Calu3 (cell line): Measurements from ENCODE around the gene SYNGR4. TPM values are rescaled to one million over a fixed set of nuclear protein-coding genes. Genes with fewer than 3 reads are reported as not detected.

ENCODE experiments used
- BruUV-seq: library from RNA; stranded (reverse); fragments of 400-500 nt; replicated peaks from 2 replicates; lab custom pipeline; 2021; lab: Mats Ljungman, UMichigan
- CTCF ChIA-PET: fragments of 300-600 bp; sonication (Branson Sonifier 250); formaldehyde crosslinking; loops from one replicate; lab custom pipeline; 2022; ENCODE audit warnings: antibody characterized with exemption; lab: Charles Lee
- DNase-seq: peaks from one replicate; pipeline ENCODE4 v3.0.0; 2022
- H3K27ac Mint-ChIP-seq: one replicate; pipeline ENCODE4 v1.8.0; 2022; ENCODE audit warnings: mixed read lengths; ENCODE audit not compliant: unreplicated experiment
- H3K27me3 Mint-ChIP-seq: one replicate; pipeline ENCODE4 v1.8.0; 2022; ENCODE audit warnings: mixed read lengths; ENCODE audit not compliant: unreplicated experiment
- H3K36me3 Mint-ChIP-seq: one replicate; pipeline ENCODE4 v1.8.0; 2022; ENCODE audit warnings: mild to moderate bottlenecking, moderate library complexity, mixed read lengths; ENCODE audit not compliant: insufficient read depth, unreplicated experiment
- H3K4me1 Mint-ChIP-seq: one replicate; pipeline ENCODE4 v1.8.0; 2022; ENCODE audit warnings: mild to moderate bottlenecking, low read depth, mixed read lengths; ENCODE audit not compliant: unreplicated experiment
- H3K4me3 Mint-ChIP-seq: one replicate; pipeline ENCODE4 v1.8.0; 2022; ENCODE audit warnings: mild to moderate bottlenecking, low read depth, moderate library complexity, mixed read lengths; ENCODE audit not compliant: unreplicated experiment
- H3K9me3 Mint-ChIP-seq: one replicate; pipeline ENCODE4 v1.8.0; 2022; ENCODE audit warnings: low read depth, mixed read lengths; ENCODE audit not compliant: unreplicated experiment
- CTCF ChIP-seq: fragments of 200-600 bp; IDR thresholded peaks from one replicate; pipeline ENCODE4 v1.8.0; 2022; ENCODE audit warnings: antibody characterized with exemption; ENCODE audit not compliant: unreplicated experiment
- intact Hi-C: fragments of 100-400 bp; cut with micrococcal nuclease; formaldehyde crosslinking; loops from one replicate; pipeline ENCODE4 v1.10.0; 2022; ENCODE audit not compliant: unreplicated experiment
- total RNA-seq: library from RNA; stranded (reverse); gene quantifications from 2 replicates; pipeline ENCODE4 v1.2.3, GENCODE V29; 2022

The SYNGR4 gene
- total RNA-seq, 1 experiment from 2014 or later: not detected

GRCh38 chr19:48421548-48421947, 57.4 kb downstream of the SYNGR4 start:
- H3K9me3 Mint-ChIP-seq: no peaks in the 10 kb centered on the region
- intact Hi-C loops: no loop called here
- H3K27me3 Mint-ChIP-seq: peaks cover 13% of the 10 kb centered on the region
- no peaks in the 10 kb centered on the region for H3K36me3 Mint-ChIP-seq
- CTCF ChIA-PET: no interaction called here
- H3K4me1 Mint-ChIP-seq: peaks cover 19% of the 10 kb centered on the region
- no peak for DNase-seq
- no peak overlapping the region for H3K4me3 Mint-ChIP-seq
- BruUV-seq: no TSS peak
- no peak for TF ChIP-seq CTCF
- H3K27ac Mint-ChIP-seq: no peak overlapping the region

DNA sequence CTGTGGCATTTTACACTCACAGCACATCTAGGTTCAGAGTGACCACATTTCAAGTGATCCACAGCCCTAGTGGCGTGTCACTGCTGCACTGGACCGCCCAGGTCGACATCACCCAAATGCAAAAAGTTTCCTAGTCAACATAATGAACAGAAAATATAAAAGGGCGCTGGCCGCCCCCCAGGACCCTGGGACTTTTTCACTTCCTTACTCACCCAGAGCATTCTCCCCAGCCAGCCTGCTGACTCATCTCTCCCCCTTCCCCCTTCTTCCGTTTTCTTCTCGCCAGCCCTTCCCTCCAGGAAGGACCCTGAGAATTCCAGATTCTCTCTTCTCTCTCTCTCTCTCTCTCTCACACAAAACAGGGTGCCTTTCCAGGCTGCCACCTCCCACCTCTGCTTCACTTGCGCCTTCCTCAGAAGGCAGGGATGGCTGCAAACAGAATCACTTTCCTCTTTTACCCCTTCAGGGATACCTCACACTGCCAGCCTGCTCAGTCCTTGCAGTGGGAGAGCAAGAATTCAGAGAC, 60.6 kb downstream of the SYNGR4 start:
- Mint-ChIP-seq H3K4me1 (peaks cover 19% of the 10 kb centered on the region), H3K9me3 (no peaks in the 10 kb centered on the region), H3K27me3 (no peaks in the 10 kb centered on the region), H3K36me3 (no peaks in the 10 kb centered on the region), H3K27ac (peak overlapping the region; percentile 80), H3K4me3 (peak overlapping the region; percentile 45)
- CTCF ChIA-PET: interaction anchor here (0.8 kb wide), 1 partner anchor 67 kb away, joined by 3 read pairs; no protein-coding TSS in a partner anchor
- TF ChIP-seq CTCF: no peak
- DNase-seq: peak; percentile 67
- BruUV-seq: no TSS peak
- intact Hi-C loops: no loop called here

Other genes with a start within 250 kb of the SYNGR4 start
- gene LIG1, start 194.0 kb upstream of the SYNGR4 start, total RNA-seq: 99.3 and 99.4 TPM in 2 replicates
- gene ZSWIM9, start 193.7 kb upstream of the SYNGR4 start, total RNA-seq: 16.4 and 17.4 TPM in 2 replicates
- 32.3 and 34.0 TPM in 2 replicates for gene CARD8, start 108.5 kb upstream of the SYNGR4 start, total RNA-seq
- 0.69 and 0.78 TPM in 2 replicates for gene ZNF114, start 94.3 kb upstream of the SYNGR4 start, total RNA-seq
- 27.5 and 29.5 TPM in 2 replicates for gene EMP3, start 38.8 kb upstream of the SYNGR4 start, total RNA-seq
- 10.4 and 14.8 TPM in 2 replicates for gene TMEM143, start 427 bp upstream of the SYNGR4 start, total RNA-seq
- 185 and 194 TPM in 2 replicates for gene KDELR1, start 27.2 kb downstream of the SYNGR4 start, total RNA-seq
- gene GRIN2D, start 29.3 kb downstream of the SYNGR4 start, total RNA-seq: 0.15 TPM in 1 of 2 replicates, not detected in the other
- gene GRWD1, start 81.6 kb downstream of the SYNGR4 start, total RNA-seq: 75.0 and 76.7 TPM in 2 replicates
- 9.6 and 9.9 TPM in 2 replicates for gene KCNJ14, start 91.2 kb downstream of the SYNGR4 start, total RNA-seq
- 98.1 and 109 TPM in 2 replicates for gene CYTH2, start 105.0 kb downstream of the SYNGR4 start, total RNA-seq
- gene LMTK3, start 147.5 kb downstream of the SYNGR4 start, total RNA-seq: 1.0 and 2.4 TPM in 2 replicates
- 0.64 TPM in 1 of 2 replicates, not detected in the other for gene SULT2B1, start 187.8 kb downstream of the SYNGR4 start, total RNA-seq
- gene SPACA4, start 242.4 kb downstream of the SYNGR4 start, total RNA-seq: not detected in 2 replicates